ENCODE results near the gene KRT4. TPM values are rescaled to one million over a fixed set of nuclear protein-coding genes. Genes with fewer than 3 reads are reported as not detected.

KRT4 gene
- total RNA-seq, 2 donors from 2014 or later, result not detected

DNA sequence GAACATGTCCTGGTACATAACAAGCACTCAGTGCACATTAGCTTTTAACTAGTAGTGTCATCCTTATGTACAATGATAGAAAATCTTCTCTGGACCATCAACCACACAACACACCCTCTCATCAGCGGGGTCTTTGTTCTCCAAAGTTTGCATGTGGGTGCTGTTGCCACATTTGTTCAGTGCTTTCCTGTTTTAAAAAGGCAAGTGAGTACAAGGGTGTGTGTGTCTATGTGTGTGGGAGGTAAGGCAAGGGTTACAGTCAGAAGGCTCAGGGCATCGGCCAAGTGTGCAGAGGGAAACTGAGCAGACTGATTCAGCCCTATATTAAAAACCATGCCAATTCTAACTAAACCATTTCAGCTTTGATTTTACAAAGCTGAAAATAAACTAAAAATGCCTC is 54.7 kb downstream of the KRT4 start:
- no peaks in the 10 kb centered on the region for H3K27me3 ChIP-seq
- no peak overlapping the region for H3K4me3 ChIP-seq
- intact Hi-C loops (cut with DNase I), result no loop called here
- no peaks in the 10 kb centered on the region for H3K9me3 ChIP-seq
- no peak overlapping the region for H3K9ac ChIP-seq (ENCODE audit: low read depth in 2 of 2, low read length in 2 of 2)
- H3K4me1 ChIP-seq, result no peaks in the 10 kb centered on the region
- H3K27ac ChIP-seq, result no peak overlapping the region
- no peak for DNase-seq
- H3K36me3 ChIP-seq, result no peaks in the 10 kb centered on the region
- TF ChIP-seq, protein P1, sequence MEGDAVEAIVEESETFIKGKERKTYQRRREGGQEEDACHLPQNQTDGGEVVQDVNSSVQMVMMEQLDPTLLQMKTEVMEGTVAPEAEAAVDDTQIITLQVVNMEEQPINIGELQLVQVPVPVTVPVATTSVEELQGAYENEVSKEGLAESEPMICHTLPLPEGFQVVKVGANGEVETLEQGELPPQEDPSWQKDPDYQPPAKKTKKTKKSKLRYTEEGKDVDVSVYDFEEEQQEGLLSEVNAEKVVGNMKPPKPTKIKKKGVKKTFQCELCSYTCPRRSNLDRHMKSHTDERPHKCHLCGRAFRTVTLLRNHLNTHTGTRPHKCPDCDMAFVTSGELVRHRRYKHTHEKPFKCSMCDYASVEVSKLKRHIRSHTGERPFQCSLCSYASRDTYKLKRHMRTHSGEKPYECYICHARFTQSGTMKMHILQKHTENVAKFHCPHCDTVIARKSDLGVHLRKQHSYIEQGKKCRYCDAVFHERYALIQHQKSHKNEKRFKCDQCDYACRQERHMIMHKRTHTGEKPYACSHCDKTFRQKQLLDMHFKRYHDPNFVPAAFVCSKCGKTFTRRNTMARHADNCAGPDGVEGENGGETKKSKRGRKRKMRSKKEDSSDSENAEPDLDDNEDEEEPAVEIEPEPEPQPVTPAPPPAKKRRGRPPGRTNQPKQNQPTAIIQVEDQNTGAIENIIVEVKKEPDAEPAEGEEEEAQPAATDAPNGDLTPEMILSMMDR (IDR thresholded peaks at IDR 0.05), result no peak

GRCh38 chr12:52757449-52758176 is 56.3 kb downstream of the KRT4 start:
- H3K4me3 ChIP-seq, result no peak overlapping the region
- H3K9ac ChIP-seq (ENCODE audit: low read depth in 2 of 2, low read length in 2 of 2), result no peak overlapping the region
- no peak for DNase-seq
- no peaks in the 10 kb centered on the region for H3K9me3 ChIP-seq
- no peaks in the 10 kb centered on the region for H3K4me1 ChIP-seq
- H3K27ac ChIP-seq, result no peak overlapping the region
- H3K27me3 ChIP-seq, result no peaks in the 10 kb centered on the region
- H3K36me3 ChIP-seq, result no peaks in the 10 kb centered on the region
- intact Hi-C loops (cut with DNase I), result no loop called here
- TF ChIP-seq, protein P1 (IDR thresholded peaks at IDR 0.05), result no peak

Other genes starting within 250 kb of the KRT4 start
- gene KRT74, start 240.3 kb downstream of the KRT4 start, total RNA-seq, result not detected
- under 1 TPM in 1 of 2 donors, not detected in 1; 0.25 TPM for gene KRT72, start 212.7 kb downstream of the KRT4 start, total RNA-seq
- not detected for gene KRT73, start 195.6 kb downstream of the KRT4 start, total RNA-seq
- not detected for gene KRT2, start 161.9 kb downstream of the KRT4 start, total RNA-seq
- 1 to 10 TPM in 1 of 2 donors, not detected in 1; 1.2 TPM for gene KRT1, start 133.7 kb downstream of the KRT4 start, total RNA-seq
- gene KRT77, start 110.6 kb downstream of the KRT4 start, total RNA-seq, result not detected
- not detected for gene KRT76, start 36.8 kb downstream of the KRT4 start, total RNA-seq
- not detected for gene KRT3, start 18.0 kb downstream of the KRT4 start, total RNA-seq
- gene KRT79, start 20.2 kb upstream of the KRT4 start, total RNA-seq, result not detected
- gene KRT78, start 34.9 kb upstream of the KRT4 start, total RNA-seq, result not detected
- gene KRT8, start 91.0 kb upstream of the KRT4 start, total RNA-seq, result 1,000 to 10,000 TPM; 4,207 to 4,597 TPM
- gene KRT18, start 135.0 kb upstream of the KRT4 start, total RNA-seq, result 1,000 to 10,000 TPM; 1,068 to 1,487 TPM
- gene EIF4B, start 192.3 kb upstream of the KRT4 start, total RNA-seq, result 100 to 1,000 TPM; 398 to 455 TPM
- 10 to 100 TPM; 26.0 to 27.1 TPM for gene TNS2, start 235.9 kb upstream of the KRT4 start, total RNA-seq

All from colonic mucosa (tissue), 4 donors.